SK-N-SH (cell line): ENCODE measurements around the gene CEP131. TPM values are rescaled to one million over a fixed set of nuclear protein-coding genes. Genes with fewer than 3 reads are reported as not detected.

Experiments
- CTCF ChIA-PET: fragments of 300-600, 350-600 bp; formaldehyde crosslinking; extraction: SDS; loops from one replicate; lab custom pipeline; 2021; lab: Yijun Ruan, JAX
- POLR2A ChIA-PET: fragments of 350-600 bp; sonication (Branson Sonifier 250); formaldehyde crosslinking; extraction: SDS; loops from one replicate; lab custom pipeline; 2020; ENCODE audit warnings: antibody characterized with exemption, inconsistent platforms; lab: Yijun Ruan, JAX
- DNase-seq: peaks from one replicate; pipeline ENCODE4 v3.0.0; 2012
- H2AFZ ChIP-seq: fragments of 200-600 bp; sonication (generic); 2 replicates; pipeline ENCODE4 v1.8.1; 2016; ENCODE audit warnings: antibody characterized with exemption, mild to moderate bottlenecking, low read depth
- H3F3A ChIP-seq: fragments of 200-600 bp; sonication (generic); replicated peaks from 2 replicates; pipeline ENCODE3; 2016; ENCODE audit warnings: antibody characterized with exemption, mild to moderate bottlenecking; ENCODE audit not compliant: insufficient read depth
- H3K27ac ChIP-seq, 2 experiments: fragments of 200-500 bp in 1 of 2; fragments of 200-600 bp in 1 of 2; sonication (Bioruptor generic) in 1 of 2; sonication (generic), shearing (Covaris generic) in 1 of 2; 2 replicates each; pipeline versions ENCODE4 v1.5.1 to v1.6.1; 2014 to 2016; ENCODE audit warnings: low read depth in 2 of 2, inconsistent platforms in 1 of 2, low read length in 1 of 2, mild to moderate bottlenecking in 1 of 2, mixed read lengths in 1 of 2
- H3K27me3 ChIP-seq: fragments of 200-600 bp; sonication (generic), shearing (Covaris generic); 2 replicates; pipeline ENCODE4 v1.6.1; 2016; ENCODE audit warnings: mixed run types; ENCODE audit not compliant: insufficient read depth
- H3K36me3 ChIP-seq, 2 experiments: fragments of 200-500 bp in 1 of 2; fragments of 200-600 bp in 1 of 2; sonication (Bioruptor generic) in 1 of 2; sonication (generic) in 1 of 2; replicated peaks in 1 of 2; 2 replicates each; pipeline versions ENCODE3 to v1.5.1; 2014 to 2016; ENCODE audit warnings: low read length in 1 of 2, mild to moderate bottlenecking in 1 of 2; ENCODE audit not compliant: insufficient read depth in 2 of 2, control insufficient read depth in 1 of 2
- H3K4me1 ChIP-seq, 2 experiments: fragments of 200-500 bp in 1 of 2; fragments of 200-600 bp in 1 of 2; sonication (Bioruptor generic) in 1 of 2; sonication (generic), shearing (Covaris generic) in 1 of 2; 2 replicates each; pipeline versions ENCODE4 v1.5.1 to v1.6.1; 2014 to 2016; ENCODE audit warnings: low read depth in 1 of 2, low read length in 1 of 2, mixed run types in 1 of 2; ENCODE audit not compliant: insufficient read depth in 2 of 2, control insufficient read depth in 1 of 2
- H3K4me2 ChIP-seq: fragments of 200-600 bp; sonication (generic), shearing (Covaris generic); 2 replicates; pipeline ENCODE4 v1.6.1; 2017; ENCODE audit warnings: mixed run types
- H3K4me3 ChIP-seq, 2 experiments: fragments of 200-500 bp in 1 of 2; fragments of 200-600 bp in 1 of 2; sonication (Bioruptor generic) in 1 of 2; sonication (generic), shearing (Covaris generic) in 1 of 2; 2 replicates each; pipeline versions ENCODE4 v1.5.1 to v1.8.1; 2014 to 2016; ENCODE audit warnings: low read depth in 2 of 2, inconsistent platforms in 1 of 2, low read length in 1 of 2, mild to moderate bottlenecking in 1 of 2, mixed read lengths in 1 of 2, moderate library complexity in 1 of 2
- H3K79me2 ChIP-seq: fragments of 200-600 bp; sonication (generic); 2 replicates; pipeline ENCODE4 v1.8.1; 2017; ENCODE audit warnings: mild to moderate bottlenecking; ENCODE audit not compliant: insufficient read depth
- H3K9ac ChIP-seq: fragments of 200-600 bp; sonication (generic); 2 replicates; pipeline ENCODE4 v1.6.1; 2017; ENCODE audit warnings: mixed run types
- H3K9me2 ChIP-seq: fragments of 200-600 bp; sonication (generic); 2 replicates; pipeline ENCODE4 v1.6.1; 2017; ENCODE audit warnings: mixed run types
- H3K9me3 ChIP-seq: fragments of 200-600 bp; sonication (generic); 2 replicates; pipeline ENCODE4 v1.6.1; 2017; ENCODE audit warnings: mixed run types, mild to moderate bottlenecking, moderate library complexity
- H4K20me1 ChIP-seq: fragments of 200-600 bp; sonication (generic); 2 replicates; pipeline ENCODE4 v1.6.1; 2017; ENCODE audit warnings: mild to moderate bottlenecking, mixed run types; ENCODE audit not compliant: insufficient read depth
- CHD2 ChIP-seq: fragments of 150-350 bp; IDR thresholded peaks from 2 replicates; pipeline ENCODE4 v1.6.1; 2018; ENCODE audit warnings: low read length; ENCODE audit not compliant: partially characterized antibody
- ELF1 ChIP-seq: IDR thresholded peaks from 2 replicates; pipeline ENCODE4 v1.4.0; 2012
- EP300 ChIP-seq, 2 experiments: IDR thresholded peaks; 2 replicates each; pipeline versions ENCODE4 v1.4.0 to v1.6.1; 2012; ENCODE audit warnings: borderline replicate concordance in 1 of 2, low read depth in 1 of 2, low read length in 1 of 2
- EZH2phosphoT487 ChIP-seq: fragments of 200-600 bp; sonication (generic); IDR thresholded peaks from 2 replicates; pipeline ENCODE4 v1.6.1; 2017; ENCODE audit warnings: low read depth, mixed run types, mild to moderate bottlenecking, antibody characterized with exemption, moderate library complexity, borderline replicate concordance
- GABPA ChIP-seq: IDR thresholded peaks from 2 replicates; pipeline ENCODE4 v1.4.0; 2012; ENCODE audit warnings: low read depth, mild to moderate bottlenecking
- JUND ChIP-seq: IDR thresholded peaks from 2 replicates; pipeline ENCODE4 v1.4.0; 2012
- MXI1 ChIP-seq: IDR thresholded peaks from 2 replicates; pipeline ENCODE4 v1.6.1; 2012; ENCODE audit warnings: mild to moderate bottlenecking, low read depth, low read length, improper control_type of control experiment
- NFIC ChIP-seq: IDR thresholded peaks from 2 replicates; pipeline ENCODE4 v1.4.0; 2012; ENCODE audit warnings: borderline replicate concordance
- RAD21 ChIP-seq: IDR thresholded peaks from 2 replicates; pipeline ENCODE4 v1.6.1; 2012; ENCODE audit warnings: mild to moderate bottlenecking, low read length
- RCOR1 ChIP-seq: fragments of 150-350 bp; IDR thresholded peaks from 2 replicates; pipeline ENCODE4 v1.6.1; 2017; ENCODE audit warnings: antibody characterized with exemption, low read length
- RFX5 ChIP-seq: IDR thresholded peaks from 2 replicates; pipeline ENCODE4 v1.6.1; 2012; ENCODE audit warnings: mild to moderate bottlenecking, improper control_type of control experiment, low read length
- RXRA ChIP-seq: IDR thresholded peaks from 2 replicates; pipeline ENCODE4 v1.4.0; 2012; ENCODE audit warnings: low read depth, mild to moderate bottlenecking, borderline replicate concordance
- TAF1 ChIP-seq: IDR thresholded peaks from 2 replicates; pipeline ENCODE4 v1.6.1; 2012; ENCODE audit warnings: low read depth, mild to moderate bottlenecking, low read length, moderate library complexity, borderline replicate concordance
- TCF12 ChIP-seq: IDR thresholded peaks from 2 replicates; pipeline ENCODE4 v1.4.0; 2012
- YY1 ChIP-seq: IDR thresholded peaks from 2 replicates; pipeline ENCODE4 v1.4.0; 2012; ENCODE audit warnings: low read depth, mild to moderate bottlenecking
- WGBS: methylation state at CpG from one replicate; pipeline ENCODE4 v1.1.6; 2017; ENCODE audit warnings: low lambda C conversion rate; 5-methylcytosine and 5-hydroxymethylcytosine counted together
- polyA plus RNA-seq, 3 experiments: library from polyadenylated mRNA; depleted of rRNA; stranded (reverse); fragments of >200 nt; gene quantifications; 2 replicates each; pipeline ENCODE4 v1.2.3, GENCODE V29; 2012
- TF ChIP-seq, protein P1 (sequence below): IDR thresholded peaks from 2 replicates; pipeline ENCODE4; 2012
- TF ChIP-seq, protein P2 (sequence below): fragments of 150-350 bp; IDR thresholded peaks from 2 replicates; pipeline ENCODE4 v1.6.1; 2016; ENCODE audit warnings: mild to moderate bottlenecking, low read depth, low read length
- TF ChIP-seq, protein P3 (sequence below): fragments of 150-350 bp; IDR thresholded peaks from 2 replicates; pipeline ENCODE4 v1.6.1; 2017; ENCODE audit warnings: antibody characterized with exemption, low read length, low read depth, borderline replicate concordance
- TF ChIP-seq, protein P4 (sequence below): IDR thresholded peaks from 2 replicates; pipeline ENCODE4 v1.4.0; 2012; ENCODE audit warnings: low read depth, borderline replicate concordance

The CEP131 gene
- polyA plus RNA-seq, 1 of the 3 experiments (the other 2 are of a cell fraction), result 34.8 TPM

DNA sequence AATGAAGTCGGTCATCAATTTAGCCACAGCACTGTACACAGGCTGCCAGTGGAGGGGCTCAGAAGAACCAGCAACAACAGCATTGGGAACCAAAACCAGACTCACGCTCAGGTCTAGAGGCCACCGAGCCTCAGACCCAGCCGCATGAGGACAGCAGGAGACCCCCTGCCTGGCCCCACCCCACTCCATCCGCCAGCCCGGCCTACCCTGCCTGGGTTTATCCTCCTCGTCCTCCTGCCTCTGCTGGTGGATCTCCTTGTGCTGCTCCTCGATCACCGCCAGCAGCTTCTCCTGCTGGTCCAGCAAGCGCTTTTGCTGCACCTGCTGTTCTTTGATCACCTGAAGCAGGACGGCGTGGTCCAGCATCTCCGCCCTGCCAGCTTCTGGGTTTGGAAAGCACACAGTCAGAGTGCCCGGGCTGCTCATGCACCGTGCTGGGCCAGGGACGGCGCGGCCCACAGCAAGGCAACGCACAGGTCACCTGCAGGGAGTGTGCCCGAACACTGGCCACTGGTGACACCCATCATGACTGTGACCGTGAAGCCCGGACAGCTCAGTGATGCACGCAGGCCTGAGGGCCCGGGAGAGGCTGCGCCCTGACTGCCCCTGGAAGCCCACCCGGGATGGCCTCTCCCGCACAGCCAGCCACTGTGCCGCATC, 24.0 kb upstream of the CEP131 start:
- H3K9ac ChIP-seq, result no peak overlapping the region
- H3K9me2 ChIP-seq, result no peaks in the 10 kb centered on the region
- peaks cover 25 to 53% of the 10 kb centered on the region in 2 experiments for H3K36me3 ChIP-seq

More for the DNA sequence above, 24.0 kb upstream of the CEP131 start:
- peaks cover 6% of the 10 kb centered on the region; the same call in 1 of the 2 replicates for H3K79me2 ChIP-seq
- no peak overlapping the region for H3K4me2 ChIP-seq
- H3K9me3 ChIP-seq, result no peaks in the 10 kb centered on the region
- no peak overlapping the region for H2AFZ ChIP-seq
- TF ChIP-seq RFX5, result no peak
- no peak for TF ChIP-seq MXI1
- TF ChIP-seq TAF1, result no peak
- TF ChIP-seq TCF12, result no peak
- no peak for TF ChIP-seq JUND
- no peak for TF ChIP-seq CHD2
- TF ChIP-seq, protein P1, sequence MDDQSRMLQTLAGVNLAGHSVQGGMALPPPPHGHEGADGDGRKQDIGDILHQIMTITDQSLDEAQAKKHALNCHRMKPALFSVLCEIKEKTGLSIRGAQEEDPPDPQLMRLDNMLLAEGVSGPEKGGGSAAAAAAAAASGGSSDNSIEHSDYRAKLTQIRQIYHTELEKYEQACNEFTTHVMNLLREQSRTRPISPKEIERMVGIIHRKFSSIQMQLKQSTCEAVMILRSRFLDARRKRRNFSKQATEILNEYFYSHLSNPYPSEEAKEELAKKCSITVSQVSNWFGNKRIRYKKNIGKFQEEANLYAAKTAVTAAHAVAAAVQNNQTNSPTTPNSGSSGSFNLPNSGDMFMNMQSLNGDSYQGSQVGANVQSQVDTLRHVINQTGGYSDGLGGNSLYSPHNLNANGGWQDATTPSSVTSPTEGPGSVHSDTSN, result no peak
- TF ChIP-seq, protein P2, sequence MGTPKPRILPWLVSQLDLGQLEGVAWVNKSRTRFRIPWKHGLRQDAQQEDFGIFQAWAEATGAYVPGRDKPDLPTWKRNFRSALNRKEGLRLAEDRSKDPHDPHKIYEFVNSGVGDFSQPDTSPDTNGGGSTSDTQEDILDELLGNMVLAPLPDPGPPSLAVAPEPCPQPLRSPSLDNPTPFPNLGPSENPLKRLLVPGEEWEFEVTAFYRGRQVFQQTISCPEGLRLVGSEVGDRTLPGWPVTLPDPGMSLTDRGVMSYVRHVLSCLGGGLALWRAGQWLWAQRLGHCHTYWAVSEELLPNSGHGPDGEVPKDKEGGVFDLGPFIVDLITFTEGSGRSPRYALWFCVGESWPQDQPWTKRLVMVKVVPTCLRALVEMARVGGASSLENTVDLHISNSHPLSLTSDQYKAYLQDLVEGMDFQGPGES, result no peak
- no peak for TF ChIP-seq GABPA
- no peak for TF ChIP-seq ELF1
- TF ChIP-seq, protein P3, sequence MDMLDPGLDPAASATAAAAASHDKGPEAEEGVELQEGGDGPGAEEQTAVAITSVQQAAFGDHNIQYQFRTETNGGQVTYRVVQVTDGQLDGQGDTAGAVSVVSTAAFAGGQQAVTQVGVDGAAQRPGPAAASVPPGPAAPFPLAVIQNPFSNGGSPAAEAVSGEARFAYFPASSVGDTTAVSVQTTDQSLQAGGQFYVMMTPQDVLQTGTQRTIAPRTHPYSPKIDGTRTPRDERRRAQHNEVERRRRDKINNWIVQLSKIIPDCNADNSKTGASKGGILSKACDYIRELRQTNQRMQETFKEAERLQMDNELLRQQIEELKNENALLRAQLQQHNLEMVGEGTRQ, result no peak
- no peak for TF ChIP-seq RXRA
- TF ChIP-seq RCOR1, result no peak
- no peak for TF ChIP-seq EP300 (IDR thresholded peaks at IDR 0.05; ENCODE audit: borderline replicate concordance in 1 of 2, low read depth in 1 of 2, low read length in 1 of 2)
- no peak for TF ChIP-seq EZH2phosphoT487
- TF ChIP-seq NFIC, result no peak
- no peak for TF ChIP-seq YY1
- no peak for TF ChIP-seq RAD21
- TF ChIP-seq, protein P4, sequence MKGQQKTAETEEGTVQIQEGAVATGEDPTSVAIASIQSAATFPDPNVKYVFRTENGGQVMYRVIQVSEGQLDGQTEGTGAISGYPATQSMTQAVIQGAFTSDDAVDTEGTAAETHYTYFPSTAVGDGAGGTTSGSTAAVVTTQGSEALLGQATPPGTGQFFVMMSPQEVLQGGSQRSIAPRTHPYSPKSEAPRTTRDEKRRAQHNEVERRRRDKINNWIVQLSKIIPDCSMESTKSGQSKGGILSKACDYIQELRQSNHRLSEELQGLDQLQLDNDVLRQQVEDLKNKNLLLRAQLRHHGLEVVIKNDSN, result no peak
- TF ChIP-seq, all 33 proteins: peak for 0
- POLR2A ChIA-PET, result interaction anchor here (1.4 kb wide), 1 partner anchor 8 kb away, joined by 7 read pairs; the partner anchor contains the start of genes NDUFAF8 and TEPSIN
- CTCF ChIA-PET, result interaction anchor here (2.6 kb wide), 1 partner anchor 104 kb away, joined by 11 read pairs; no protein-coding TSS in a partner anchor
- peaks cover 0 to 36% of the 10 kb centered on the region in 2 experiments; a peak in 1 of 4 replicates for H3K4me1 ChIP-seq
- no peaks in the 10 kb centered on the region for H3K27me3 ChIP-seq
- 97% methylated on average over 23 of the region's 28 CpGs for WGBS
- DNase-seq, result no peak
- no peak overlapping the region for H3K4me3 ChIP-seq
- H3F3A ChIP-seq, result peaks cover 4% of the 10 kb centered on the region
- peaks cover 11% of the 10 kb centered on the region for H4K20me1 ChIP-seq
- no peak overlapping the region for H3K27ac ChIP-seq
